GM12865 (cell line): Measurements from ENCODE around the gene VSIR.

ENCODE experiments used
- DNase-seq: peaks from one replicate; pipeline ENCODE4 v3.0.0; 2010; ENCODE audit warnings: low read depth
- H3K4me3 ChIP-seq: 2 replicates; pipeline ENCODE4 v1.5.1; 2011; ENCODE audit warnings: mild to moderate bottlenecking, low read depth, low read length, control low read depth
- TF ChIP-seq, protein P1 (sequence below): IDR thresholded peaks from 2 replicates; pipeline ENCODE4 v1.5.1; 2011; ENCODE audit warnings: low read length, control low read depth, low read depth, inconsistent platforms; ENCODE audit not compliant: insufficient read depth; ENCODE audit errors: missing control alignments

Gene VSIR

DNA sequence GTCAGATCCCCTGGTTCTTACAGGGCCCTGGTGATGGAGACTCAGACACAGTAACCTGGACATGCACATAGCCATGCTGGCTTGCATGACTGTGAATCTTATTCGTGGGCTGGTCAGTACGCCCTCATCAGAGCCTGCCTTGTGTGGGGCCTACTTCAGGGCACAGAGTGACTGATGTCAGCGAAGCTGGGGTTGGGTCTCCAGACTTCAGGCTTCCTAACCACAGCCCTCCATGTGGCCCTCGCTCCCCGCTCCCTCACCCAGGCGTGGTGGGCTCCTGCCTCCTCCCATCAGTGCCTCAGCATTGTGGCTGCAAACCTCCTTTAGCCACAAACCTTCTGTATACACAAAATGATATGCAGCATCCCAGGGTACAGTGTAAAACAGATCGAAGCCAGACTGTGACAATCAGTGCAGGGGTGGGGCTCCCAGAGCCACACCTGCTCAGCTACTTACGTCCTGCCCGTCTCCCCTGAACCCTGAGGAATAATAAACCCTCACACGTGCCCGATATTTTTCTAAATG is 46.7 kb downstream of the VSIR start:
- DNase-seq = no peak
- peak overlapping the region; percentile 30; the same call in 1 of the 2 replicates for H3K4me3 ChIP-seq
- TF ChIP-seq, protein P1, sequence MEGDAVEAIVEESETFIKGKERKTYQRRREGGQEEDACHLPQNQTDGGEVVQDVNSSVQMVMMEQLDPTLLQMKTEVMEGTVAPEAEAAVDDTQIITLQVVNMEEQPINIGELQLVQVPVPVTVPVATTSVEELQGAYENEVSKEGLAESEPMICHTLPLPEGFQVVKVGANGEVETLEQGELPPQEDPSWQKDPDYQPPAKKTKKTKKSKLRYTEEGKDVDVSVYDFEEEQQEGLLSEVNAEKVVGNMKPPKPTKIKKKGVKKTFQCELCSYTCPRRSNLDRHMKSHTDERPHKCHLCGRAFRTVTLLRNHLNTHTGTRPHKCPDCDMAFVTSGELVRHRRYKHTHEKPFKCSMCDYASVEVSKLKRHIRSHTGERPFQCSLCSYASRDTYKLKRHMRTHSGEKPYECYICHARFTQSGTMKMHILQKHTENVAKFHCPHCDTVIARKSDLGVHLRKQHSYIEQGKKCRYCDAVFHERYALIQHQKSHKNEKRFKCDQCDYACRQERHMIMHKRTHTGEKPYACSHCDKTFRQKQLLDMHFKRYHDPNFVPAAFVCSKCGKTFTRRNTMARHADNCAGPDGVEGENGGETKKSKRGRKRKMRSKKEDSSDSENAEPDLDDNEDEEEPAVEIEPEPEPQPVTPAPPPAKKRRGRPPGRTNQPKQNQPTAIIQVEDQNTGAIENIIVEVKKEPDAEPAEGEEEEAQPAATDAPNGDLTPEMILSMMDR = no peak

DNA sequence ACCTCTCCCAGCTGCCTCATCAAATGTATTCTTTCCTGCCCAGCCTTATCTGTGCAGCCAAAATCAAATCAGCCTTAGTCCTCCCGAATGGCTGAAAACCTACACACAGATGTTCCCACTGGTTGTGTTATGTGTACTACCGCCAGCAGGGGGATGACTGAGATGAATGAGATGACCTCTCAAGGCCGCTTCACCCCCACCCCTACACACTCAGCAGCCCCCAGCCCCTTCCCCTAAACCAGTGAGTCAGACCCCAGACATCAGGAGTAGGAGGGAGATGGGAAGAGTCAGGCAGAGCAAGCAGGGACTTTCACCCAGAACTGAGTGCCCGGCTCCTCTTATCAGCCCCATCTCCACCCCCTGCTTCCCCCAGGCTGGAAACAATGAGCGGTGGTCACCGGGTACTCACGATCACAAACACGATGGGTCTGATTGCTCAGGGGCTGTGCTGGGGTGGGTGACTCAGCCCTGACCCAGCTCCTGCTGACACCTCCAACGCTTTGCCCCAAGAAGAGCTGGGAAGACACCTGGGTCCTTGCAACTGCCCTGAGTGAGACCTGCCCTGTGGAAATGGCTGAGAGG is 47.2 kb downstream of the VSIR start:
- no peak overlapping the region for H3K4me3 ChIP-seq
- TF ChIP-seq, protein P1 = peak; percentile 50
- peak; percentile 59 for DNase-seq

DNA sequence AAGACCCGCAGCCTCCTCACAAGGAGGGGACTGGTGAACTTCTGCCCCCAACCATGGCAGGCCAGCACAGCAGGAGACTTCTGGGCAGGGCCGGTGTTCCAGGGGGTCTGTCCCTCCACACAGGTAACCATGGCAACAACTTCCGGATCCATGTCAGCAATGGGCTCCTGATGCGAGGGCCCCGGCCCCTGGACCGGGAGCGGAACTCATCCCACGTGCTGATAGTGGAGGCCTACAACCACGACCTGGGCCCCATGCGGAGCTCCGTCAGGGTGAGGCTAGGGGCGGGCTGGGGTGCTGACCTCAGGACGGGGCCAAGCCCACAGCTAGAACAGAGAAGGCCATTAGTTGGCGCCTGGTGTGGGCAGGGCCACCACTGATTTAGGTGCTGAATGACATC is 48.1 kb downstream of the VSIR start:
- no peak for DNase-seq
- TF ChIP-seq, protein P1 = no peak
- H3K4me3 ChIP-seq = no peak overlapping the region

DNA sequence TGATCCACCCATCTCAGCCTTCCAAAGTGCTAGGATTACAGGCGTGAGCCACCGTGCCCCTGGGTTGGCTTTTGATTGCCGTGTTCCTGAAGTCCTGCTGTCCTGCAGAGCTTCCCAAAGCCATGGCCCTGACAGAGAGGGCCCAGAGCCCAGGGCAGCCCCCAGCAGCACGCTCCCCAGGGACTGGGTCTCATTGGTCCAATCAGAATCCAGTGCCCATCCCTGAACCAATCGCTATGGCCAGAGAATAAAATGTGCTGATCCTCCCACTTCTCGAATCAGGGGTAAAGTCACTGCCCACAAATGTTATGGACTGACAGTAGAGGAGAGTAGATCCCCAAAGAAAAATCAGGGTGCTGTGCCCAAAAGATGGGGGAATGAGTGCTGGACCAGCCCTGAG is 48.8 kb downstream of the VSIR start:
- TF ChIP-seq, protein P1 = no peak
- H3K4me3 ChIP-seq = no peak overlapping the region
- DNase-seq = no peak

DNA sequence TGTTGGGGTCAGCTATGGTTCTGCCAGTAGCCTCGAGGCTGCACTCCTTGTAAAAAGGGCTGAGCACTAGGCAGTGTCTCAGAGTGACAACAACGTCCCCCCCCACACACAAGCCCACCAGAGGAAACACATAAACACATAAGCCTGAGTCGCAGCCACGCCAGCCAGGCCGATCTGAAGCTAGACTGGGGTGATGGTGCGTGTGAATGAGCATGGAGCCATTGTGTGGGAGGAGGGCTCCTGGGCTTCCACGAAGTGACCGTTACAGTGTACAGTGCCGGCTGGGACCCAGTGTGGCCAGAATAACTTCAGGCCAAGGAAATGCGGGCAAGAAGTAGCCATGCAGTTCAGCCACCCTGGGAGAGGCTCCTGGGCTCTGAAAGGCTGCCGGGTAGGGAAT is 50.0 kb downstream of the VSIR start:
- DNase-seq = no peak
- TF ChIP-seq, protein P1 = no peak
- H3K4me3 ChIP-seq = no peak overlapping the region

DNA sequence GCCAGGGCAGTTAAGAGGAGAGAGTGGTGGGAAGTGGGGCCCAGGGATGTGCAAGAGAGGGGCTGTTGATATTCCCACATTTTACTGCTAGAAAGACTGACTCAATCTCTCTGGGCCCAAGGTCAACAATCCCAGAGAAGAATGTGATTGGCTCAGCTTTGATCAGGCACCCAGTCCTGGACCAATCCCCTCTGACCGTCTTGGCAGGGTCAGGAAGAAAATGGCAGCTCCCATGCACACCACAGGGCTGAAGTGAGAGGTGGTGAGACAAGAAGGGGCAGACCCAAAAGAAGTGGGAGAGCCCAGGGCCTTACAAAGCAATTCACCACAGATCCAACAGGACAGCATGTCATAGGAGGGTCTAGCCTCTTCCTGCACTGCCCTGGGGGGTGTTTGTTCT is 50.5 kb downstream of the VSIR start:
- no peak overlapping the region for H3K4me3 ChIP-seq
- TF ChIP-seq, protein P1 = no peak
- DNase-seq = no peak

DNA sequence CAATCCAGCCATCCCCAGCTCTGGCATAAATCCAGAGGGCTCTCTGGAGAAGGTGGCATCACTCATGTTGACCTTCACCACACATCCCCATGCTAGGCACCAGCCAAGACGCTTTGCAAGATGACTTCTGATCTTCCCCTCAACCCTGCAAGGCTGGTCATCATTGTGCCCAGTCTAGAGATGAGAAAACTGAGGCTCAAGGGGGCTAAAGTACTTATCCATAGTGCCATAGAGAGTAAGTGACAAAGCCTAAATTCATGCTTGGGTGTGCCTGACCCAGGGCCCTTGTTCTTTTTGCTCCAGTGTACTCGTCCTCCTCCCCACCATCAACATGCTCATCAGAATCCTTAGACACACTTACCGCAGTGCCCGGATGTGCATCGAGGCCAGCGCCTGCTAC is 52.0 kb downstream of the VSIR start:
- no peak for DNase-seq
- TF ChIP-seq, protein P1 = no peak
- H3K4me3 ChIP-seq = no peak overlapping the region
